ENCODE results near the gene UHRF1. TPM values are rescaled to one million over a fixed set of nuclear protein-coding genes. Genes with fewer than 3 reads are reported as not detected.
"Not testable (repeated sequence)": the region's sequence is repeated elsewhere in the genome, so short reads cannot be mapped to it uniquely, and the experiment has no call there.

UHRF1 gene
- total RNA-seq, 1 donor from 2014 or later: 20.7 TPM

DNA sequence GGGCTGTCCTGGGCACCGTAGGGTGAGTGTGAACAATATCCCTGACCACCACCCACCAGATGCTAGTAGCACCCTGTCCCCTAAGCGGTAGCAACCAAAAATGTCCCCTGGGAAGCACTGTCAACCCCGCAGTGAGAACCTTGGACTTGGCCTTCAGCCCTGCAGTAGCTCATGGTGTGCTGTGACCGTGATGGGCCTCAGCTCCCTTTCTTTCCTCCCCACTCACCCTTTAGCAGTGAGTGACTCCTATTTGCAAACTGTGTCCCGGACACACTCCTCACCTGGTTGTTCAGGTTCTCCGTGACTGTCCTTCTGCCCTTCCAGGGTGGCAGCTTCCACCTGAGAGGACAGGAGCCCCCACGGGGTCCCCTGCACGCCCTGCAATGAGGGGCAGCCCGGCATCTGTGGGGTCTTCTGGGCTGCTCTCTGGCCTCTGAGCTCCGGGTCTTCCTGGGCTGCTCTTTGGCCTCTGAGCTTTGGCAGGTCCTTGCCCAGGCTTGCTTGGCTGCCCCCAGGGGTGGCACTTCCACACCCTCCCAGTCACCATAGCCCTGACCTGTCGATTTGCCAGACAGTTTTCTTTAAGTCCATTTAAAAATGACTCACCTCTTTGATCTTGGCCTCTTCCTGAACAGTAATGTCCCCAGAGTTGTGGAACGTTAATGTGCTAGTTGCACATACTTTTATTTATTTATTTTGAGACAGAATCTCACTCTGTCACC is 63.4 kb downstream of the UHRF1 start:
- H3K4me1 Mint-ChIP-seq (ENCODE audit: unreplicated experiment): peaks cover 59% of the 10 kb centered on the region
- H3K27ac Mint-ChIP-seq (ENCODE audit: unreplicated experiment): no peak overlapping the region
- no peak overlapping the region for H3K4me3 Mint-ChIP-seq (ENCODE audit: unreplicated experiment)
- TF ChIP-seq, protein P1, sequence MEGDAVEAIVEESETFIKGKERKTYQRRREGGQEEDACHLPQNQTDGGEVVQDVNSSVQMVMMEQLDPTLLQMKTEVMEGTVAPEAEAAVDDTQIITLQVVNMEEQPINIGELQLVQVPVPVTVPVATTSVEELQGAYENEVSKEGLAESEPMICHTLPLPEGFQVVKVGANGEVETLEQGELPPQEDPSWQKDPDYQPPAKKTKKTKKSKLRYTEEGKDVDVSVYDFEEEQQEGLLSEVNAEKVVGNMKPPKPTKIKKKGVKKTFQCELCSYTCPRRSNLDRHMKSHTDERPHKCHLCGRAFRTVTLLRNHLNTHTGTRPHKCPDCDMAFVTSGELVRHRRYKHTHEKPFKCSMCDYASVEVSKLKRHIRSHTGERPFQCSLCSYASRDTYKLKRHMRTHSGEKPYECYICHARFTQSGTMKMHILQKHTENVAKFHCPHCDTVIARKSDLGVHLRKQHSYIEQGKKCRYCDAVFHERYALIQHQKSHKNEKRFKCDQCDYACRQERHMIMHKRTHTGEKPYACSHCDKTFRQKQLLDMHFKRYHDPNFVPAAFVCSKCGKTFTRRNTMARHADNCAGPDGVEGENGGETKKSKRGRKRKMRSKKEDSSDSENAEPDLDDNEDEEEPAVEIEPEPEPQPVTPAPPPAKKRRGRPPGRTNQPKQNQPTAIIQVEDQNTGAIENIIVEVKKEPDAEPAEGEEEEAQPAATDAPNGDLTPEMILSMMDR (IDR thresholded peaks at IDR 0.05): no peak
- H3K27me3 Mint-ChIP-seq (ENCODE audit: unreplicated experiment): no peaks in the 10 kb centered on the region
- no peak for DNase-seq (ENCODE audit: extremely low spot score, unreplicated experiment)
- H3K9me3 Mint-ChIP-seq (ENCODE audit: unreplicated experiment): no peaks in the 10 kb centered on the region
- peaks cover 5% of the 10 kb centered on the region for H3K36me3 Mint-ChIP-seq (ENCODE audit: unreplicated experiment)

DNA sequence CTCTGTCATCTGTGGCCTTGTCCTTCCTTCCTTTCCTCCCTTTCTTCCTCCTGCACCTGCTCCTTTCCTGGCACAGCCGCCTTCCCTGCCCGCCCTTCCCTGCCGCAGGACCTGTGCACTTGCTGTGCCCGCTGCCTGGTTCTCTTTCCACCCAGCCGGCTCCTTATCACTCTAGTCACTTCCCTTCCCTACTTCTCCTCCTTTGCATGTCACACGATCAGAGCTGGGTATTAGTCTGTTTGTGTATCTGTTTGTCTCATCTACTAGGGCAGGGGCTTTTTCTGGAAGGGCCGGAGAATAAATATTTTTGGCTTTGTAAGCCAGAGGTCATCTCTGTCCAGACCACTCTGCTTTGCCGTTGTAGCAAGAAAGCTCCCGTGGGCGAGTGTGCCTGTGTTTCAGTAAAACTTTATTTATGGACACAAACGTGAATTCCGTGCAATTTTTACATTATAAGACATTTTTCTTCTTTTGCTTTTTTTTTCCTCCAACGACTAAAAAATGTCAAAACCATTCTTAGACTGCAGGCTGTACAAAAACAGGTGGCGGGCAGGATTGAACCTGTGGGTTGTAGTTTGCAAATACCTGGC is 65.7 kb downstream of the UHRF1 start:
- TF ChIP-seq, protein P1 (IDR thresholded peaks at IDR 0.05): no peak
- Mint-ChIP-seq H3K36me3 (ENCODE audit: unreplicated experiment) (peaks cover 5% of the 10 kb centered on the region), H3K27ac (ENCODE audit: unreplicated experiment) (no peak overlapping the region), H3K9me3 (ENCODE audit: unreplicated experiment) (no peaks in the 10 kb centered on the region), H3K4me3 (ENCODE audit: unreplicated experiment) (no peak overlapping the region), H3K27me3 (ENCODE audit: unreplicated experiment) (no peaks in the 10 kb centered on the region), H3K4me1 (ENCODE audit: unreplicated experiment) (peaks cover 71% of the 10 kb centered on the region)
- no peak for DNase-seq (ENCODE audit: extremely low spot score, unreplicated experiment)

DNA sequence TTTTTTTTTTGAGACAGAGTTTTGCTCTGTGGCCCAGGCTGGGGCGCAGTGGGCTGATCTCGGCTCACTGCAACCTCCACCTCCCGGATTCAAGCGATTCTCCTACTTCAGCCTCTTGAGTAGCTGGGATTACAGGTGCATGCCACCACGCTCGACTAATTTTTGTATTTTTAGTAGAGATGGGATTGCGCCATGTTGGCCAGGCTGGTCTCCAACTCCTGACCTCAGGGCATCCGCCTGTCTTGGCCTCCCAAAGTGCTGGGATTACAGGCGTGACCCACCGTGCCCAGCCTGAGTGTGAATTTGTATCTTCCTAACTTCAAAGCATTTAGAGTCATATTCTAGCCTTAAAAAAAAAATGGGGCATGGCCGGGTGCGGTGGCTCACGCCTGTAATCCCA is 66.3 kb downstream of the UHRF1 start:
- peaks cover 68% of the 10 kb centered on the region for H3K4me1 Mint-ChIP-seq (ENCODE audit: unreplicated experiment)
- H3K9me3 Mint-ChIP-seq (ENCODE audit: unreplicated experiment); H3K4me3 Mint-ChIP-seq (ENCODE audit: unreplicated experiment); H3K27ac Mint-ChIP-seq (ENCODE audit: unreplicated experiment); H3K27me3 Mint-ChIP-seq (ENCODE audit: unreplicated experiment); DNase-seq (ENCODE audit: extremely low spot score, unreplicated experiment); H3K36me3 Mint-ChIP-seq (ENCODE audit: unreplicated experiment): not testable (repeated sequence)

DNA sequence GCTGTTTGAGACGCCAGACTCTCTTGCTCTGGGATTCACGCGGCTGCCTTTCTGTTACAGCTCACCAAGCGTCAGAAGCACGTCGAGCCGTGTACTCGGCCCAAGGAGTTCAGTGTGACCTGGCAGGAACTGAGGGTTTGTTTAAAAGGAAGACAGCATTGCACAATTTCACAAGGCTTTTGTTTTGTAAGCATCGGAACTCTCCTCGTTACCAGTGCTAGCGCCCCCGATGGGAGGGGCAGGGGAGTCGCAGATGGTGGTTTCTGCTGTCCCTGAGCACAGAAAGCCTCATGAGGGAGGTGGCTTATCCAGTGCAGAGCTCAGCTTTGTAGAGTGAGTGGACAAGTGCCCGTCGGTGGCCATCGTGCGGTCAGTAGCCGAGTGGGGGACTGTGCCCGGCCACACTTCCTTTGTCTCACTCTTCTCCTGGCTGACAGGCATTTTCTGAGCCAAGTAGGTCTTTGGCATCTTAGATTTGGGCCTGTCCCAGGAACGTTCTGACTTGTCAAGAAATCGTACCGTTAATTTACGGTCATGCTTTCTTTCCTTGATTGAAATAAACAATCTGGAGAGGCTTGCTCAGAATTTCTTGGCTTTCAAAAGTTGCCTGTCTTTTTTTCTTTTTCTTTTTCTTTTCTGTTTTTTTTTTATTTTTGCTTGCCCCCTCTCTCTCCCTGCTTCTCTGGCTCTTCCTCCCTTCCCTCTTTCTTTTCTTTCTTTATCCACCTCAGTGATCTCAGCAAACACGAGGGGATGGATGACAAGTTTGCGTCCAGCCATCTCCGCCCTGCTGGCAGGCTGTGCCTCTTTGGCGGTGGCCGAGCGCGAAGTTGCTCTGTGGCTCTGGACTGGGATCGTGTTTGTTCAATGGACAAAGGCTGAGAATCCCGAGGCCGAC is 67.3 kb downstream of the UHRF1 start:
- Mint-ChIP-seq H3K4me3 (ENCODE audit: unreplicated experiment) (no peak overlapping the region), H3K27me3 (ENCODE audit: unreplicated experiment) (no peaks in the 10 kb centered on the region), H3K36me3 (ENCODE audit: unreplicated experiment) (peaks cover 5% of the 10 kb centered on the region), H3K9me3 (ENCODE audit: unreplicated experiment) (no peaks in the 10 kb centered on the region), H3K27ac (ENCODE audit: unreplicated experiment) (peak overlapping the region; percentile 77), H3K4me1 (ENCODE audit: unreplicated experiment) (peaks cover 61% of the 10 kb centered on the region)
- no peak for DNase-seq (ENCODE audit: extremely low spot score, unreplicated experiment)
- TF ChIP-seq, protein P1 (IDR thresholded peaks at IDR 0.05): no peak

DNA sequence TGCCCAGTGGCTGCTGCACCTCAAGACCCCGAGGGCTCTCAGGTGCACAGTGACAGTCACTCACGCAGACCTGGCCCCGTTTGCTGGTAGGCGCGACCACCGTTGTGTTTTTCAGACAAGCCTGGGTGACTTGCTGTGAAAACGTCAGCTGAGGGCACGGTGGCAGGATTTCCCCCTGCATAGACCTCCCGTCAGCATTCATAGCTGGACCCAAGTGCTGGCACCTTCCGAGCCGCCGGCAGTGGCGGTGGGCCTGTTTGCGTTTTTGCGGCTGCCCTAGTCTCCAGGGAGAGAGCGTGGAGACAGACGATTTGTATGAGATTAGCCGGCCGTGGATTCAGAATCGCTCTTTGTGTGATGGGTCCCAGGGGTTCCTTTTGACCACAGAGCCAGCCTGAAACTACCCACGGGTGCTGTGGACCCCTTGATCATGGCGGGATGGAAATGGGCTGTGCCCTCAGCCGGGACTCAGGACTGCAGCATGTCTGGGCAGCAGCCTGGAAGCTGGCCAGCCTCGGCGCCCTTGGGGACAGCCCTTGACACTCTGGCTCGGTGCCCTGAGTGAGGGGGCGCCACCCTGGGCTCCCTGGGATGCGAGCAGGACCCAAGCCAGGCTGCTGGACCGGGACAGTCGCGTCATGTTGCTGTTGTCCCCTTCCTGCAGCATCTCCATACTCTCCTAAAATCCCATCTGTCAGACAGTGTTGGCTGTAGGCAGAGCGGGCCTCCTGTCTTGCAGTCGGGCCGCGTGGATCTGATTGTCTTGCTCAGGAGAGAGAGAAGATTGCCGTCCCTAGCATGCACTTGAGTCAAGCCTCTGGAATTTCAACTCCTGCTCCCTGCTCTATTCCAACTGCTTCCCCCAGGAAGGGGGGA is 68.2 kb downstream of the UHRF1 start:
- Mint-ChIP-seq H3K4me3 (ENCODE audit: unreplicated experiment) (no peak overlapping the region), H3K4me1 (ENCODE audit: unreplicated experiment) (peaks cover 55% of the 10 kb centered on the region), H3K9me3 (ENCODE audit: unreplicated experiment) (no peaks in the 10 kb centered on the region), H3K36me3 (ENCODE audit: unreplicated experiment) (peaks cover 5% of the 10 kb centered on the region), H3K27ac (ENCODE audit: unreplicated experiment) (peak overlapping the region; percentile 77), H3K27me3 (ENCODE audit: unreplicated experiment) (no peaks in the 10 kb centered on the region)
- DNase-seq (ENCODE audit: extremely low spot score, unreplicated experiment): no peak
- TF ChIP-seq, protein P1 (IDR thresholded peaks at IDR 0.05): no peak

Data from osteocyte (in vitro differentiated cells).